Lung (tissue), 12 donors: ENCODE results near the gene SLC51B. TPM values are rescaled to one million over a fixed set of nuclear protein-coding genes. Genes with fewer than 3 reads are reported as not detected.

Experiments used
- ATAC-seq: fragments of 200-7000 bp; cut with Tn5 transposase; one replicate; pipeline ENCODE4 v1.9.1; 2020; ENCODE audit warnings: moderate number of reproducible peaks; ENCODE audit not compliant: insufficient read depth, low FRiP score
- DNase-seq, 3 donors: peaks; one replicate each; pipeline ENCODE4 v3.0.0-alpha.2; 2013 to 2017
- H3K27ac ChIP-seq, 2 donors: one replicate each; pipeline ENCODE4 v1.5.1; 2013; ENCODE audit warnings: mild to moderate bottlenecking in 2 of 2, moderate library complexity in 2 of 2, control low read depth in 1 of 2, inconsistent platforms in 1 of 2, low read depth in 1 of 2, low read length in 1 of 2
- H3K27me3 ChIP-seq, 3 donors: one replicate each; pipeline ENCODE4 v1.5.1; 2013; ENCODE audit warnings: low read length in 2 of 3; ENCODE audit not compliant: control insufficient read depth in 3 of 3, insufficient read depth in 3 of 3
- H3K36me3 ChIP-seq, 4 donors: one replicate each; pipeline ENCODE4 v1.5.1; 2013; ENCODE audit warnings: low read length in 4 of 4, mild to moderate bottlenecking in 1 of 4, moderate library complexity in 1 of 4; ENCODE audit not compliant: control insufficient read depth in 4 of 4, insufficient read depth in 4 of 4
- H3K4me1 ChIP-seq, 5 donors: one replicate each; pipeline ENCODE4 v1.5.1; 2013; ENCODE audit warnings: low read length in 5 of 5, mild to moderate bottlenecking in 2 of 5, moderate library complexity in 1 of 5; ENCODE audit not compliant: control insufficient read depth in 5 of 5, insufficient read depth in 5 of 5
- H3K4me3 ChIP-seq: one replicate; pipeline ENCODE4 v1.5.1; 2013; ENCODE audit warnings: mild to moderate bottlenecking, control low read depth, moderate library complexity
- H3K9ac ChIP-seq, 2 donors: one replicate each; pipeline ENCODE4 v1.5.1; 2013; ENCODE audit warnings: low read length in 2 of 2, control low read depth in 1 of 2; ENCODE audit not compliant: insufficient read depth in 1 of 2
- H3K9me3 ChIP-seq, 4 donors: one replicate each; pipeline ENCODE4 v1.5.1; 2013; ENCODE audit warnings: low read length in 3 of 4, mild to moderate bottlenecking in 1 of 4, moderate library complexity in 1 of 4; ENCODE audit not compliant: control insufficient read depth in 4 of 4, insufficient read depth in 3 of 4
- CTCF ChIP-seq: IDR thresholded peaks from 2 replicates; pipeline ENCODE4 v1.5.1; 2012; ENCODE audit warnings: mild to moderate bottlenecking; ENCODE audit errors: control extremely low read depth, extremely low read depth
- WGBS, 2 donors: extraction: QIAGEN DNeasy Blood & Tissue Kit; methylation state at CpG; one replicate each; pipeline ENCODE4 v1.1.7; 2013; 5-methylcytosine and 5-hydroxymethylcytosine counted together
- polyA plus RNA-seq, 2 donors: library from polyadenylated mRNA; stranded (reverse); fragments of 200-250 nt; gene quantifications; one replicate each; pipeline ENCODE4 v1.2.1, GENCODE V29; 2013
- total RNA-seq, 2 donors: library from RNA; depleted of rRNA in 1 of 2; stranded (reverse); fragments of >200 nt in 1 of 2; gene quantifications; one replicate each; pipeline ENCODE4 v1.2.1, GENCODE V29; 2014 to 2021
- donor health status: control.
- donor health status: control.
- donor health status: Bipolar disorder and iron deficiency.
- donor health status: healthy.
- donor health status: DM: yes; HTN: yes; CAD: no.

Gene SLC51B
- total and polyA plus RNA-seq, 4 donors, result 0.85 to 7.3 (median 2.0) TPM

DNA sequence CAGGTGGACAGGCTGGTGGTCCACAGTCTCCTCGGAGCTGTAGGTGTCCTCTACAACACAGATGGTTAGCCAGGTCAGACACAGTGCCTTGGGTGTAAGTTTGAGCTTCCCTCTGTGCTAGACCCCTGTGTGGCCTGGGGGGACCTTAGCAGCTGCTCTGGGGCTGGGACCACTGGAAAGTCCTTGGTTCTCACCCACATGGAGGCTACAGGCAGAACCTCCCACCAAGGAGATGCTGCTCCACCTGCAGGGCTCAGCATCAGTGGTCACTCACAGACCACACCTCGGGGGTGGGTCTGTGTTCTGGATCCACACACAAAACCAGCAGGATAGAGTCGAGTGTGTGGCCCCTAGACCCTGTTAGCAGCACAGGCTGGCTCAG lies 14.2 kb downstream of the SLC51B start:
- peaks cover 0 to 79% (median 13%) of the 10 kb centered on the region in 5 donors for H3K4me1 ChIP-seq
- DNase-seq (no peak), ATAC-seq (no peak)
- H3K27me3 ChIP-seq, result no peaks in the 10 kb centered on the region
- WGBS, 2 donors, result 82 to 93% methylated on average over 3 of the region's 3 CpGs
- H3K4me3 ChIP-seq, result no peak overlapping the region
- H3K9me3 ChIP-seq, result no peaks in the 10 kb centered on the region
- H3K27ac ChIP-seq, result peak overlapping the region in 1 of 2 donors; percentile 27
- peaks cover 0 to 80% (median 36%) of the 10 kb centered on the region in 4 donors for H3K36me3 ChIP-seq
- no peak for TF ChIP-seq CTCF
- H3K9ac ChIP-seq, result peak overlapping the region in 1 of 2 donors; percentile 34

GRCh38 chr15:65059931-65060596 lies 14.9 kb downstream of the SLC51B start:
- 70 to 77% methylated on average over 4 of the region's 4 CpGs for WGBS, 2 donors
- peak overlapping the region in 1 of 2 donors; percentile 34 for H3K9ac ChIP-seq
- H3K27me3 ChIP-seq, result no peaks in the 10 kb centered on the region
- peaks cover 0 to 79% (median 13%) of the 10 kb centered on the region in 5 donors for H3K4me1 ChIP-seq
- DNase-seq (no peak), ATAC-seq (no peak)
- no peak overlapping the region for H3K4me3 ChIP-seq
- peaks cover 0 to 83% (median 36%) of the 10 kb centered on the region in 4 donors for H3K36me3 ChIP-seq
- H3K27ac ChIP-seq, result peak overlapping the region in 1 of 2 donors; percentile 46
- TF ChIP-seq CTCF, result no peak
- no peaks in the 10 kb centered on the region for H3K9me3 ChIP-seq

- peaks cover 0 to 79% (median 13%) of the 10 kb centered on the region in 5 donors for H3K4me1 ChIP-seq
- no peak for ATAC-seq
- H3K9me3 ChIP-seq, result no peaks in the 10 kb centered on the region
- 72 to 83% methylated on average over 6 of the region's 6 CpGs for WGBS, 2 donors
- H3K36me3 ChIP-seq, result peaks cover 0 to 83% (median 37%) of the 10 kb centered on the region in 4 donors
- TF ChIP-seq CTCF, result no peak
- peak; percentile 58 to 80 (median 70) for DNase-seq
- peak overlapping the region; percentile 21 to 62 for H3K27ac ChIP-seq
- no peak overlapping the region for H3K4me3 ChIP-seq
- H3K27me3 ChIP-seq, result no peaks in the 10 kb centered on the region
- peak overlapping the region in 1 of 2 donors; percentile 42 for H3K9ac ChIP-seq
These were observed 15.6 kb downstream of the SLC51B start for GRCh38 chr15:65060641-65061397.
